ENCODE measurements around the gene MYOCD. TPM values are rescaled to one million over a fixed set of nuclear protein-coding genes. Genes with fewer than 3 reads are reported as not detected.

The MYOCD gene
- total and polyA plus RNA-seq, 8 donors = 3.3 to 14.9 (median 10.8) TPM

- intact Hi-C loops (cut with DNase I) = no loop called here
- no peak for DNase-seq
- ATAC-seq = no peak
- Histone ChIP-seq H3K36me3 (no peaks in the 10 kb centered on the region), H3K4me1 (no peaks in the 10 kb centered on the region), H3K9me3 (no peaks in the 10 kb centered on the region), H3K27me3 (no peaks in the 10 kb centered on the region), H3K27ac (no peak overlapping the region), H3K4me3 (no peak overlapping the region)
- no peak for TF ChIP-seq CTCF (IDR thresholded peaks at IDR 0.05)
These were observed 150.0 kb downstream of the MYOCD start for GRCh38 chr17:12815642-12816141.

Other genes with a start within 250 kb of the MYOCD start
- gene ARHGAP44, start 123.6 kb downstream of the MYOCD start, total RNA-seq = 10 to 100 TPM; 29.9 to 43.6 TPM
- 10 to 100 TPM; 13.1 to 18.8 (median 16.5) TPM for gene ARHGAP44, start 123.6 kb downstream of the MYOCD start, polyA plus RNA-seq (ENCODE audit: insufficient read length in 6 of 6)